LoVo (cell line): ENCODE data around the gene HMGB4.

Experiments used
- DNase-seq: peaks from one replicate; pipeline ENCODE4 v3.0.0-alpha.2; 2016; ENCODE audit warnings: low spot score

HMGB4 gene

GRCh38 chr1:33848205-33848937 lies 15.5 kb upstream of the HMGB4 start:
- DNase-seq: no peak

- no peak for DNase-seq
Observed at GRCh38 chr1:33849211-33849610, 14.7 kb upstream of the HMGB4 start.

GRCh38 chr1:33850481-33850880 lies 13.4 kb upstream of the HMGB4 start:
- no peak for DNase-seq

- no peak for DNase-seq
Observed at GRCh38 chr1:33852711-33853110, 11.2 kb upstream of the HMGB4 start.

GRCh38 chr1:33853431-33853830 lies 10.4 kb upstream of the HMGB4 start:
- DNase-seq: no peak

GRCh38 chr1:33854091-33854490 lies 9.8 kb upstream of the HMGB4 start:
- DNase-seq: no peak

- DNase-seq: no peak
Observed at GRCh38 chr1:33860671-33861070, 3.2 kb upstream of the HMGB4 start.

- DNase-seq: no peak
Observed at GRCh38 chr1:33864460-33865389, 846 bp downstream of the HMGB4 start.

GRCh38 chr1:33866281-33866680 lies 2.4 kb downstream of the HMGB4 start:
- no peak for DNase-seq

GRCh38 chr1:33867684-33868083 lies 3.8 kb downstream of the HMGB4 start:
- no peak for DNase-seq

GRCh38 chr1:33872275-33872674 lies 8.4 kb downstream of the HMGB4 start:
- DNase-seq: no peak

- DNase-seq: no peak
Observed at GRCh38 chr1:33872683-33873082, 8.8 kb downstream of the HMGB4 start.

- DNase-seq: no peak
Observed at GRCh38 chr1:33874636-33875035, 10.8 kb downstream of the HMGB4 start.

- DNase-seq: no peak
Observed at GRCh38 chr1:33875862-33876261, 12.0 kb downstream of the HMGB4 start.

GRCh38 chr1:33876970-33877650 lies 13.2 kb downstream of the HMGB4 start:
- no peak for DNase-seq

- no peak for DNase-seq
Observed at GRCh38 chr1:33878392-33878791, 14.5 kb downstream of the HMGB4 start.

- DNase-seq: no peak
Observed at GRCh38 chr1:33880305-33880704, 16.4 kb downstream of the HMGB4 start.

GRCh38 chr1:33886496-33886895 lies 22.6 kb downstream of the HMGB4 start:
- DNase-seq: no peak

- DNase-seq: no peak
Observed at GRCh38 chr1:33893147-33893830, 29.4 kb downstream of the HMGB4 start.

GRCh38 chr1:33895396-33895795 lies 31.5 kb downstream of the HMGB4 start:
- no peak for DNase-seq

- no peak for DNase-seq
Observed at GRCh38 chr1:33895976-33896375, 32.1 kb downstream of the HMGB4 start.

- no peak for DNase-seq
Observed at GRCh38 chr1:33897092-33897725, 33.3 kb downstream of the HMGB4 start.
